H1 (cell line): ENCODE measurements around the gene ERC1. TPM values are rescaled to one million over a fixed set of nuclear protein-coding genes. Genes with fewer than 3 reads are reported as not detected.

Experiments
- CTCF ChIA-PET: fragments of 300-600 bp; sonication (Branson Sonifier 250); formaldehyde crosslinking; loops from one replicate; lab custom pipeline; 2021; ENCODE audit not compliant: partially characterized antibody; lab: Charles Lee
- POLR2A ChIA-PET: fragments of 300-600 bp; sonication (Branson Sonifier 250); formaldehyde crosslinking; loops from one replicate; lab custom pipeline; 2021; ENCODE audit warnings: inconsistent platforms; ENCODE audit not compliant: partially characterized antibody; lab: Charles Lee
- DNase-seq, 2 experiments: peaks; one replicate each; pipeline versions ENCODE4 v3.0.0 to v3.0.0-alpha.2; 2010 to 2022; ENCODE audit warnings: low spot score in 2 of 2, low read depth in 1 of 2, mixed read lengths in 1 of 2
- FAIRE-seq: peaks from 2 replicates; lab custom pipeline; 2011; peaks lifted over from hg19 to GRCh38; lab: Jason Lieb, UNC
- H2AFZ ChIP-seq: 2 replicates; pipeline ENCODE4 v1.8.1; 2012; ENCODE audit warnings: low read length, inconsistent platforms
- H2AK5ac ChIP-seq: 2 replicates; pipeline ENCODE4 v1.6.1; 2013; ENCODE audit warnings: low read depth, low read length
- H2BK120ac ChIP-seq: replicated peaks from 2 replicates; pipeline ENCODE3; 2013; ENCODE audit warnings: low read depth, low read length, inconsistent platforms
- H2BK12ac ChIP-seq: 2 replicates; pipeline ENCODE4 v1.6.1; 2013; ENCODE audit warnings: low read depth, low read length
- H2BK15ac ChIP-seq: 2 replicates; pipeline ENCODE4 v1.6.1; 2013; ENCODE audit warnings: low read length
- H2BK20ac ChIP-seq: 2 replicates; pipeline ENCODE4 v1.6.1; 2013; ENCODE audit warnings: low read length
- H2BK5ac ChIP-seq: 2 replicates; pipeline ENCODE4 v1.6.1; 2013; ENCODE audit warnings: low read depth, low read length
- H3K14ac ChIP-seq: 2 replicates; pipeline ENCODE4 v1.6.1; 2013; ENCODE audit warnings: inconsistent platforms; ENCODE audit not compliant: insufficient read length
- H3K18ac ChIP-seq: 2 replicates; pipeline ENCODE4 v1.6.1; 2013; ENCODE audit warnings: low read length; ENCODE audit errors: extremely low read depth
- H3K23ac ChIP-seq: 2 replicates; pipeline ENCODE4 v1.6.1; 2013; ENCODE audit warnings: inconsistent platforms; ENCODE audit not compliant: insufficient read length
- H3K23me2 ChIP-seq: 2 replicates; pipeline ENCODE4 v1.6.1; 2013; ENCODE audit warnings: low read depth, low read length
- H3K27ac ChIP-seq: 2 replicates; pipeline ENCODE4 v1.6.1; 2011; ENCODE audit warnings: low read depth, low read length, inconsistent platforms
- H3K27me3 ChIP-seq, 4 experiments: replicated peaks in 1 of 4; 1 replicate in 1 of 4; 2 replicates in 3 of 4; pipeline versions ENCODE4 v1.6.1 to v1.8.1; 2011 to 2013; ENCODE audit warnings: low read length in 3 of 4, mild to moderate bottlenecking in 3 of 4, inconsistent platforms in 2 of 4, mixed read lengths in 2 of 4, moderate library complexity in 1 of 4; ENCODE audit not compliant: control insufficient read depth in 3 of 4, insufficient read depth in 3 of 4; ENCODE audit errors: extremely low read depth in 1 of 4
- H3K36me3 ChIP-seq, 4 experiments: 2 replicates each; pipeline versions ENCODE4 v1.6.1 to v1.8.1; 2011 to 2013; ENCODE audit warnings: mild to moderate bottlenecking in 4 of 4, low read length in 3 of 4, moderate library complexity in 2 of 4, control low read depth in 1 of 4, inconsistent platforms in 1 of 4; ENCODE audit not compliant: insufficient read depth in 4 of 4, control insufficient read depth in 2 of 4
- H3K4ac ChIP-seq: replicated peaks from 2 replicates; pipeline ENCODE3; 2013; ENCODE audit warnings: low read length, low read depth, mixed read lengths, inconsistent platforms; ENCODE audit not compliant: insufficient read length
- H3K4me1 ChIP-seq, 4 experiments: replicated peaks in 1 of 4; 1 replicate in 1 of 4; 2 replicates in 3 of 4; pipeline versions ENCODE4 v1.6.1 to v1.8.1; 2011 to 2013; ENCODE audit warnings: low read length in 3 of 4, inconsistent platforms in 2 of 4, mixed read lengths in 1 of 4; ENCODE audit not compliant: insufficient read depth in 4 of 4, control insufficient read depth in 3 of 4
- H3K4me2 ChIP-seq, 2 experiments: 2 replicates each; pipeline versions ENCODE4 v1.6.1 to v1.8.1; 2011 to 2013; ENCODE audit warnings: low read depth in 2 of 2, low read length in 2 of 2, control low read depth in 1 of 2, inconsistent platforms in 1 of 2, mild to moderate bottlenecking in 1 of 2; ENCODE audit not compliant: insufficient read depth in 1 of 2
- H3K4me3 ChIP-seq, 4 experiments: fragments of 200-600, 300-600 bp in 1 of 4; sonication (generic), shearing (Covaris generic), sonication (Bioruptor Twin) in 1 of 4; 2 replicates each; pipeline versions ENCODE4 v1.5.1 to v1.8.1; 2011 to 2016; ENCODE audit warnings: low read length in 4 of 4, low read depth in 3 of 4, control low read depth in 2 of 4, inconsistent platforms in 2 of 4, mild to moderate bottlenecking in 2 of 4, mixed read lengths in 1 of 4, moderate library complexity in 1 of 4; ENCODE audit not compliant: insufficient read depth in 2 of 4; ENCODE audit errors: extremely low read depth in 1 of 4
- H3K56ac ChIP-seq: replicated peaks from 2 replicates; pipeline ENCODE3; 2013; ENCODE audit warnings: low read depth, mild to moderate bottlenecking, mixed read lengths, low read length, inconsistent platforms; ENCODE audit not compliant: insufficient read length
- H3K79me1 ChIP-seq: 2 replicates; pipeline ENCODE4 v1.6.1; 2013; ENCODE audit warnings: low read depth, low read length, control low read depth
- H3K79me2 ChIP-seq, 2 experiments: 2 replicates each; pipeline versions ENCODE4 v1.6.1 to v1.8.1; 2012 to 2013; ENCODE audit warnings: low read length in 2 of 2, mild to moderate bottlenecking in 2 of 2, inconsistent platforms in 1 of 2; ENCODE audit not compliant: insufficient read depth in 2 of 2, control insufficient read depth in 1 of 2
- H3K9ac ChIP-seq, 4 experiments: replicated peaks in 1 of 4; 1 replicate in 1 of 4; 2 replicates in 3 of 4; pipeline versions ENCODE4 v1.6.1 to v1.8.1; 2011 to 2013; ENCODE audit warnings: low read depth in 3 of 4, low read length in 3 of 4, control low read depth in 2 of 4, mild to moderate bottlenecking in 2 of 4, moderate library complexity in 2 of 4, inconsistent platforms in 1 of 4; ENCODE audit errors: extremely low read depth in 1 of 4
- H3K9me3 ChIP-seq, 2 experiments: 2 replicates each; pipeline versions ENCODE4 v1.6.1 to v1.8.1; 2012 to 2013; ENCODE audit warnings: mild to moderate bottlenecking in 2 of 2, moderate library complexity in 2 of 2, control low read depth in 1 of 2, inconsistent platforms in 1 of 2, low read depth in 1 of 2, low read length in 1 of 2, mixed read lengths in 1 of 2; ENCODE audit not compliant: insufficient read depth in 2 of 2
- H4K20me1 ChIP-seq, 2 experiments: replicated peaks in 1 of 2; 2 replicates each; pipeline versions ENCODE3 to v1.8.1; 2011 to 2013; ENCODE audit warnings: inconsistent platforms in 2 of 2, low read length in 2 of 2, mild to moderate bottlenecking in 1 of 2; ENCODE audit not compliant: insufficient read depth in 2 of 2, control insufficient read depth in 1 of 2
- H4K5ac ChIP-seq: 2 replicates; pipeline ENCODE4 v1.6.1; 2013; ENCODE audit warnings: low read length, low read depth, mixed read lengths, inconsistent platforms; ENCODE audit not compliant: insufficient read length
- H4K8ac ChIP-seq: 2 replicates; pipeline ENCODE4 v1.8.0; 2013; ENCODE audit warnings: mild to moderate bottlenecking, moderate library complexity, low read length, inconsistent platforms; ENCODE audit not compliant: insufficient read depth; ENCODE audit errors: extremely low read depth
- H4K91ac ChIP-seq: replicated peaks from 2 replicates; pipeline ENCODE3; 2013; ENCODE audit warnings: low read length, mixed read lengths, inconsistent platforms; ENCODE audit not compliant: insufficient read length
- BCL11A ChIP-seq, 2 experiments: IDR thresholded peaks; one replicate each; pipeline ENCODE4 v1.6.1; 2011; ENCODE audit warnings: low read depth in 2 of 2, low read length in 2 of 2, mild to moderate bottlenecking in 2 of 2
- E2F6 ChIP-seq: IDR thresholded peaks from 2 replicates; pipeline ENCODE4 v1.6.1; 2012; ENCODE audit warnings: inconsistent platforms
- EP300 ChIP-seq, 2 experiments: IDR thresholded peaks; 1 replicate in 1 of 2; 2 replicates in 1 of 2; pipeline ENCODE4 v1.6.1; 2011 to 2012; ENCODE audit warnings: low read depth in 2 of 2, low read length in 2 of 2, mild to moderate bottlenecking in 2 of 2, borderline replicate concordance in 1 of 2, inconsistent platforms in 1 of 2, moderate library complexity in 1 of 2
- FOSL1 ChIP-seq: IDR thresholded peaks from 2 replicates; pipeline ENCODE4 v1.6.1; 2011; ENCODE audit warnings: mild to moderate bottlenecking, low read depth, low read length, moderate library complexity; ENCODE audit not compliant: insufficient read depth
- HDAC6 ChIP-seq: IDR thresholded peaks from one replicate; pipeline ENCODE4 v1.7.1; 2012; ENCODE audit warnings: low read depth, mild to moderate bottlenecking, inconsistent platforms, low read length, moderate library complexity
- KDM1A ChIP-seq: fragments of 200-600, 300-600 bp; sonication (generic); IDR thresholded peaks from 2 replicates; pipeline ENCODE4 v1.7.1; 2016; ENCODE audit warnings: mild to moderate bottlenecking, low read length, borderline replicate concordance
- KDM5A ChIP-seq: fragments of 200-600 bp; IDR thresholded peaks from 2 replicates; pipeline ENCODE4 v1.7.1; 2012; ENCODE audit warnings: mild to moderate bottlenecking, low read length, inconsistent platforms, mixed read lengths
- MAX ChIP-seq: IDR thresholded peaks from 2 replicates; pipeline ENCODE4 v1.6.1; 2012; ENCODE audit warnings: inconsistent platforms
- NRF1 ChIP-seq: IDR thresholded peaks from 2 replicates; pipeline ENCODE4 v1.6.1; 2011; ENCODE audit warnings: mild to moderate bottlenecking, low read depth, low read length, improper control_type of control experiment
- POU5F1 ChIP-seq: IDR thresholded peaks from 2 replicates; pipeline ENCODE4 v1.6.1; 2011; ENCODE audit warnings: low read depth, mild to moderate bottlenecking, low read length, moderate library complexity
- SP2 ChIP-seq: IDR thresholded peaks from 2 replicates; pipeline ENCODE4 v1.6.1; 2012; ENCODE audit warnings: mild to moderate bottlenecking, low read length, inconsistent platforms
- TAF7 ChIP-seq: optimal IDR thresholded peaks from 2 replicates; pipeline ENCODE3; 2011; ENCODE audit warnings: low read depth, mild to moderate bottlenecking, inconsistent platforms, low read length, moderate library complexity, borderline replicate concordance
- TBP ChIP-seq: IDR thresholded peaks from 2 replicates; pipeline ENCODE4 v1.6.1; 2011; ENCODE audit warnings: low read depth, low read length, improper control_type of control experiment
- YY1 ChIP-seq: IDR thresholded peaks from 2 replicates; pipeline ENCODE4 v1.6.1; 2011; ENCODE audit warnings: low read depth, mild to moderate bottlenecking, low read length
- WGBS, 2 experiments: shearing (Covaris generic) in 1 of 2; methylation state at CpG; one replicate each; pipeline versions ENCODE4 v1.1.6 to v1.1.7; 2013 to 2015; ENCODE audit warnings: low lambda C conversion rate in 2 of 2, mixed read lengths in 2 of 2, inconsistent platforms in 1 of 2, low coverage in 1 of 2, missing lambda C conversion rate in 1 of 2; ENCODE audit not compliant: insufficient replicate concordance in 2 of 2, insufficient coverage in 1 of 2, insufficient read length in 1 of 2; ENCODE audit errors: extremely low coverage in 1 of 2, missing lambda C conversion rate in 1 of 2; 5-methylcytosine and 5-hydroxymethylcytosine counted together
- polyA plus RNA-seq, 7 experiments: library from polyadenylated mRNA; depleted of rRNA in 3 of 7; stranded (reverse) in 5 of 7; unstranded in 2 of 7; fragments of >200 nt in 5 of 7; fragments of 200-250 nt in 2 of 7; gene quantifications; 1 replicate in 5 of 7; 2 replicates in 1 of 7; 4 replicates in 1 of 7; pipeline versions ENCODE4 v1.2.1 to v1.2.3, GENCODE V29; 2011 to 2013; ENCODE audit warnings: missing spikeins in 2 of 7, mixed read lengths in 2 of 7
- total RNA-seq: library from RNA; stranded (reverse); fragmentation: NEBNext Ultra II Directional; extraction: Animal tissue kit (Norgen Biotek cat#: 25700); gene quantifications from 2 replicates; pipeline ENCODE4 v1.2.1, GENCODE V29; 2021

ERC1 gene
- total and polyA plus RNA-seq, 2 of the 8 experiments (the other 6 are each of a cell fraction or from before 2014, with no cell fraction given) = 7.8 to 45.7 TPM

GRCh38 chr12:1041478-1041877 lies 50.5 kb downstream of the ERC1 start:
- H2BK20ac ChIP-seq = no peak overlapping the region
- H3K4me1 ChIP-seq = no peaks in the 10 kb centered on the region
- H2AFZ ChIP-seq = no peak overlapping the region
- peaks cover 0 to 12% of the 10 kb centered on the region in 2 experiments; a peak in 2 of 4 replicates for H3K79me2 ChIP-seq
- no peak overlapping the region for H2AK5ac ChIP-seq
- no peak overlapping the region for H3K4me3 ChIP-seq
- H4K20me1 ChIP-seq = peaks cover 0 to 2% of the 10 kb centered on the region in 2 experiments
- H3K9me3 ChIP-seq = no peaks in the 10 kb centered on the region
- H3K4ac ChIP-seq = no peak overlapping the region
- H2BK15ac ChIP-seq = no peak overlapping the region
- CTCF ChIA-PET = interaction anchor here (0.9 kb wide), 1 partner anchor 13 kb away, joined by 3 read pairs; no protein-coding TSS in a partner anchor
- WGBS, 2 experiments = 100% methylated on average over 2 of the region's 2 CpGs; no CpG with 5 or more reads in 1 of the 2 experiments
- H3K4me2 ChIP-seq = no peak overlapping the region
- no peak overlapping the region for H3K56ac ChIP-seq
- FAIRE-seq = no peak
- no peak overlapping the region for H2BK12ac ChIP-seq
- H3K9ac ChIP-seq = no peak overlapping the region
- no peak overlapping the region for H3K18ac ChIP-seq
- H4K5ac ChIP-seq = no peak overlapping the region
- H2BK5ac ChIP-seq = no peak overlapping the region
- no peak overlapping the region for H3K14ac ChIP-seq
- H4K91ac ChIP-seq = no peak overlapping the region
- no peak overlapping the region for H4K8ac ChIP-seq
- no peak overlapping the region for H3K27ac ChIP-seq
- H3K23ac ChIP-seq = no peak overlapping the region
- POLR2A ChIA-PET = interaction anchor here (1.0 kb wide), 1 partner anchor 11 kb away, joined by 3 read pairs; no protein-coding TSS in a partner anchor
- H3K23me2 ChIP-seq = no peaks in the 10 kb centered on the region
- H3K79me1 ChIP-seq = no peaks in the 10 kb centered on the region; the same call in 1 of the 2 replicates
- H2BK120ac ChIP-seq = no peak overlapping the region
- no peaks in the 10 kb centered on the region for H3K27me3 ChIP-seq
- no peak for DNase-seq
- no peaks in the 10 kb centered on the region for H3K36me3 ChIP-seq
- no peak for TF ChIP-seq BCL11A (IDR thresholded peaks at IDR 0.05; ENCODE audit: low read depth in 2 of 2, low read length in 2 of 2)
- no peak for TF ChIP-seq KDM1A
- TF ChIP-seq EP300 (IDR thresholded peaks at IDR 0.05; ENCODE audit: borderline replicate concordance in 1 of 2, low read depth in 2 of 2, low read length in 2 of 2) = no peak
- TF ChIP-seq E2F6 = no peak
- TF ChIP-seq KDM5A = no peak
- TF ChIP-seq NRF1 = no peak
- no peak for TF ChIP-seq TAF7
- no peak for TF ChIP-seq SP2
- TF ChIP-seq POU5F1 = no peak
- TF ChIP-seq HDAC6 = no peak
- TF ChIP-seq TBP = no peak
- TF ChIP-seq FOSL1 = no peak
- TF ChIP-seq MAX = no peak
- TF ChIP-seq YY1 = no peak
